GM18520 (cell line): ENCODE results near the gene F7.

Source experiments
- ATAC-seq: cut with Tn5 transposase; IDR thresholded peaks from one replicate; pipeline ENCODE4 v1.9.1; 2021; ENCODE audit not compliant: unreplicated experiment

F7 gene

GRCh38 chr13:113167575-113167974 lies 62.0 kb downstream of the F7 start:
- no peak for ATAC-seq

GRCh38 chr13:113168211-113168610 lies 62.6 kb downstream of the F7 start:
- no peak for ATAC-seq

DNA sequence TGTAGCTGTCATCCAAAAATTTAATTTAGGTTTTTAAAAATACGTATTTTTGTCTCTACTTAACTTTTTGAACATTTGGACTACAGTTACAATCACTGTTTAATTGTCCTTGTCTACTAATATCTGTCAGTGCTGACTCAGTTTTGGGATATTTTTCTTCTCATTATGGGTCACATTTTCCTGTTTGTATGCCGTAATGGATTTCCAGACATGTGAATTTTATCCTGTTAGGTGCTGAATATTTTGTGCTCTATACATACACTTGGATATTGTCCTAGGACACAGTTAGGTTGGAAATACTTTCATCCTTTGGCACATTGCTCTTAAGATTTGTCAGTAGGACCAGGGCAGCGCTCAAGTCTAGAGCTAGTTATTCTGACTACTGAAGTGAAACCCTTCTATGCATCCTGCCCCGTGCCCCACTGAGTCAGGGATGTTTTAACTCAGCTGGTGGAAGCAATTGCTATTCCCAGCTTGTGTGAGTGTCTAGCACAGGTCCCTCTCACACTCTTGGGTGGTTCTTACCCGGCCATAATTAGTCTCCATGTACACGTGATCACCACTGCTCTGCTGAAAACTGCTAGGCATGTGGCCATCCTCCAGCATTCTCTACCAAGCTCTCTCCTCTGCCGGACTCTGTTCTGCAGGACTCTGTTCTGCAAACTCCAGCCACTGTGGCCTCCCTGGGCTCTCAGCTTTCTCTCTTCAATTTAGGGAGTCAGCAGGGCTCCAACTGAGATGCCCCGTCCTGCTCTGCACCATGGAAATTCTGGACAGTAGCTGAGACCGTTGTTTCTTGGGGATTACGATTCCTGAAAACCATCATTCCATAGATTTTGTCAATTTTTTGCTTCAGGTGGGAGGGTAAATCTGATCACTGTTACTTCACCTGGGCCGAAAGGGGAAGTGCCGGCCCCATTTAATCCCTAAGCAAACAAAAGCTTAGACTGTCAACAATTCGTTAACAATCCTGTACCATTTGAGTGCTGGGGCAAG lies 64.0 kb downstream of the F7 start:
- ATAC-seq, result no peak
